HG03066 (cell line): ENCODE results near the gene CEP78.

Experiments used
- ATAC-seq: cut with Tn5 transposase; IDR thresholded peaks from one replicate; pipeline ENCODE4 v1.9.1; 2021; ENCODE audit warnings: low read depth; ENCODE audit not compliant: unreplicated experiment

Gene CEP78

DNA sequence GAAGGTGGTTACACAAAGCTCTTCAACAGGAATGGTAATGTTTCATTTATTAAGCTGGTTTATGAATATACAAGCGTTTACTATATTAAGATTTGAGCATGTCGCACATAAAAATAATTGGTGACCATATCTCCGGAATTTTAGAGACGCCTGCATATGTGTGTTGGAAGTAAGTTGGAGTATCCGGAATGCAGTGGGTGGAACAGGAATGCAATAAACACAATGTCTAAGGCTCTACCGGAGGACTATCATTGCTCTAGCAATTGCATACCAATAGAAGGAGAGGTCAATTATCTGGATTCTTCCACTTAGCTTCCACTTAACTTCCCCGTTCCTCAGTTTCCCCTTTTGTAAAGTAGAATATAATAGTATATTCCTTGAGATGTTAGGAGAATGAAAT, 1.1 kb upstream of the CEP78 start:
- ATAC-seq: no peak

DNA sequence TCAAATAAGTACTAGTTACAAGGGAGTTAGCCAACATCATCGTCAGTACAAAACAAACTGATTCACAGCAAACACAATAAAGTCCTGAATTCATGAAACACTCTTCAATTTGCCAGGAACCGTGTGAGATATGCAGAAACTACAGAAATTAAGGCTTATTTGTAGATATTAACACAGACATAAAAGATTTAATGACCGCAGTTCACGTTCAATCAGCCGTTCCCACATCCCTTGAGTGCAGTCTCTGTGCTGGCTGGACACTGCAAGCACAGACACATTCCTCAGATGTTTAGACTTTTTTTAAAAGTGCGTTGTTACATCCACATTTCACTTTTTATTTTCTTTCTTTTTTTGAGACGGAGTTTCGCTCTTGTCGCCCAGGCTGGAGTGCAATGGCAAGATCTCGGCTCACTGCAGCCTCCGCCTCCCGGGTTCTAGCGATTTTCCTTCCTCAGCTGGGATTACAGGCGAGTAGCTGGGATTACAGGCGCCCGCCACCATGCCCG, 566 bp upstream of the CEP78 start:
- ATAC-seq: no peak

DNA sequence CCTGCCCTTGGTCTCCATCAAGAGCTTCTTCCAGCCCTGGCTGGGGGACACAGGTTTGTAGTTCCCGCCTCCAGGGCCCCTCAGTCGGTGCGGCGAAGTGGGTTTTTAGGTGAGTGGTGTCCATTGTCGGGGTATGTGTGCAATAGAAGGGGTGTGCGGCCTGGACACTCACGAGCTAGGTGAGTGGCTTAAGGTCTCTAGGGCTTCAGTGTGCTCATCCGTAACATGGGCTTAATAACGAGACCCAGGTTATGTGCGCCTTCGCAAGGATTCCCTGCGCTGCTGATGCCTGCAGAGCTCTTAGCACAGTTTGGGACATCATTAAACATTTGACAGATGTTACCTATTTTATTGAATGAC, 656 bp downstream of the CEP78 start:
- ATAC-seq: peak; percentile 26

DNA sequence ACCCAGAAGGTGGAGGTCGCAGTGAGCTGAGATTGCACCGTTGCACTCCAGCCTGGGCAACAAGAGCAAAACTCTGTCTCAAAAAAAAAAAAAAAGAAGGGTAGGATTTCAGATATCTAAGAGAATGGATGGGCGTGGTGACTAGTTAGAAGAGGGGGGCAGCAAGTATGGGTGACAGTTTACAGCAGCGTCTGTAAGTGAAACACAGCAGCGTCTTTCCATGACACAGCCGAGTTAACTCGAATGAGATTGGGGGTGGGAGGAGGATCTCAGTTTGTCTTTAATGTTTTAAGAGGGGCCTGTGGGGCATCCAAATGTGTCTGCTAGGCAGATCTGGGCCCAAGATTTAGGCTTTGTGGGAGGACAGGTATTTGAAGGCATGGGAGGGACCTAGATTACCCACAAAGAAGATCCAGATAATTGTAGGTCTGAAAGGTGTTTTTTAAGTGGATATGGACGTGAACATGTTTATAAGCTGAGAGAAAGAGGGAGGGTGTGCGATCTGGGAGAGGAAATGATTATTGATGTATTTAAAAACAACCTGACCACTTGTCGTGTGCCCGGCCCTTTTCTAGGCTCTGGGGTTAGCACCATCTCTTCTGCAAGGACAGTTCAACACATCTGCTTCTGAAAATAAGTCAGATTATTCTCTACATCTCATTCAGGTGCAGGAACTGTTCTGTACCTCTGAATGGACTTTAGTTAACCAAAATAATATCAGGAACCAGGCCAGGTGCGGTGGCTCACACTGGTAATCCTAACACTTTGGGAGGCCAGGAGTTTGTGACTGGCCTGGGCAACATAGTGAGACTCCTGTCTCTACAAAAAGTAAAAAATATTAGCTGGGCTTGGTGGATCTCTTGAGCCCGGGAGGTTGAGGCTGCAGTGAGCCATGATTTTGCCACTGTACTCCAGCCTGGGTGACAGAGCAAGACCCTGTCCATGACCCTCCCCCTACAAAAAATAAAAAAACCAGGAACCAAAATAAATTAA, 2.5 kb downstream of the CEP78 start:
- ATAC-seq: no peak

DNA sequence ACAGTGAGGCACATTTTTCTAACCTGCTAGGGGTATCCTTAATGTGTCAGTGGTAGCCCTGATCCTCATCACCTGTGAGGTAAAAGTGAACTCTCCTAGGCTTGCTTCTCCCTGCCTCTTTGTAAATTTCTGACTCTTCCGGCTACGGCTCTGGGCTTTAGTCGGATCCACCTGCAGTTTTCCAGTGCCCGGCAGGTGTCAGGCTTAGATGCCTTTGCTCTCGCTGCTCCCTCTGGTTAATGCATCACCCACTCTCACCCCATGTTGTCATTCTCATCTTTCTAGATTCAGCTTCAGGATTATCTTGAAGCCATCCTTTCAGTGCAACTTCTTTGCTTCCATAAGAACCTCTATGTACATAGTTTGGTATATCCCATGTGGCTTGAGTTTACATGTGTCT, 3.6 kb downstream of the CEP78 start:
- no peak for ATAC-seq

DNA sequence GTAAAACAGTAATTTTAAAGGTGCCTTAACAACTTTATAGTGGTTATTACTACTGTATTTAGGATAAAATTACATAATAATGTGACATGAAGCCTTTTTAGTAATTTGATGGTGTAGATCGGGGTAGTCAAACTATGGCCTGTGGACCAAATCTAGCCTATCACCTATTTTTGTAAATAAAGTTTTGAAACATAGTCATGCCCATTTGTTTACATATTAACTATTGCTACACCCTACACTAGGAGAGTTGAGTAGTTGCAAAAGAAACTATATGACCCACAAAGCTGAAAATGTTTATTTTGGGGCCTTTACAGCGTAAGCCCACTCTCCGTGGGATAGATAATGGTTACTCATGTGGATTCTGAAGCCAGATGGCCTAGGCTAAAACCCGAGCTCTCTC, 6.2 kb downstream of the CEP78 start:
- ATAC-seq: no peak

DNA sequence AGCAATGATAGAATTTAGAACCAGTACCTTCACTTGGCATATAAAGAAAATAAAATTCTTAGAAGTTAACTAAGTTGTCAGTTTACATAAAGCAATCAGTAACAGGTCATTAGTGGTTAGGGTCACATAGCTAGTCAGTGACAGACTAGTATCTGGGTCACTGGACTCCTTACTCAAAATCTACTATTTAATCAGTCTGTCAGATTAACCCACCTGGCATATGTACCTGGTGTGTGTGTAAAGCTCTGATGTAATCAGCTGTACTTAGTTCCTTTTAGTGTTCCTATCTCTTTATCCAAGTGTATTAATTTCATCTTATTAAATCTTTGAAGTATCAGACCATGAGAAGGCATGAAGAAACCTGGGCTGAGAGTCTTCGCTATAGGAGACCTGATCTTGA, 7.3 kb downstream of the CEP78 start:
- ATAC-seq: no peak

DNA sequence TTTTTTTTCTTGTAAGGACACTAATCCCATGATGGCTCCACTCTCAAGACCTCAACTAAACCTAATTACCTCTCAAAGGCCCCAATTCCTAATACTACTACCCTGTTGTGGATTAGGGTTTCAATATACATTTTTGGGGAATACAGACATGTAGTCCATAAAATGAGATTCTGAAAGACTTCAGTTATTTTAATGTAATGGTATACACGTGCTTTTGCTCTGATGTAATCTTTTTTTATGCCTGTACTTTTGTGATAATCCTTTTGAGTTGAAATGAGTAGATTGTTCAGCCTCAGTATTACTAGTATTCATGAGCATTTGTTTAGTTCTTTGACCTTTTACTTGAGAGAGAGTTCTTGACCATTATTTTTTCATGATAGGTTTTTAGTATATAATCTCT, 9.5 kb downstream of the CEP78 start:
- no peak for ATAC-seq

DNA sequence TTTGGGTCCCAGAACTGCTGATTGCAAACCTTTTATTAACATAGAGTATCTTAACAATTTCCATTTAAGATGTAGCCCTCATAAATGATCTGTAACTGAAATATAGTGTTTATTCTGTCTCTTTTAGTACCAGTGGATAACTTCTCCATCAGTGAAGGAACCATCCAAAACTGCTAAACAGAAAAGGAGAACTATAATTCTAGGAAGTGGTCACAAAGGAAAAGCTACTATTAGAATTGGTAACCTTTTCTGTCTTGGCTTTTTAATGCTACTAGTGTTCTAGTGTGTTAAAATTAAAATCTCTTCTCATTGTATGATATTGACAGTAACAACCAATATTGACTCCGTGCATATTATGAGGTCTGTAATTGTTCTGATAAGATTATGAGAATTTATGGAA, 12.8 kb downstream of the CEP78 start:
- no peak for ATAC-seq

DNA sequence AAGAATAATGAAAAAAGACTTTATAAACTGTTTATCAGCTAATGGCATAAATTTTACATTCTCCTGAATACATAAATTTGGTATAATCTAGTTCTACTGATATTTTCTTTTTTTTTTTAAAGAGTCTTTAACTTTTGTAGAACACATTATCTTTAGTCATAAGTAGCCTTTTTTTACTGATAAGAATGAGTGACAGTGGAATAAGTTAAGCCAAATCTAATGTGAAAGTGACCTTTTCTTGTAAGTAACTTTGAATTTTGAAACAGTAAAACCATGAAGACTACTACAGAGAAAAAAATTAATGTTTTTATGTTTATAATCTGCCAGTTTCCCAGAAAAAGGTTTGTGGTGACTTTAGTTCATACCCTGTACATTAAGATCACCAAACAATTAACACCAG, 13.7 kb downstream of the CEP78 start:
- no peak for ATAC-seq

DNA sequence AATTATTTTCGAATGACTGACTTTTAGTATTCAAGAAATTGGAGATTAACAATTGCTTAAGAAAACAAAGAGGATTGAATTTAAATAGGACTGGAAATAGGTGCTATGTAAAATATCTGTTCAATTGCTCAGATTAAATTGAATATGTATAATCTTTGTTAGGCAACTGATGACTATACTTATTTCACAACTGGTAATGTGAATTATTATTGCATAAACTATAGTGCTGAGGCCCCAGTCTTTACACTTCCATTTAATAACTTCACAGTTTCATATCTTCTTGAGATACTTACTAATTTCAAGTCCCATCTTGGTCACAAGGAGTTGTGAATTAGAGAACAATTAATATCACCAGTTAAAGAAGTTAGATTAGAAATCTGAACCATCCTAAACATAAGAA, 16.7 kb downstream of the CEP78 start:
- ATAC-seq: no peak

DNA sequence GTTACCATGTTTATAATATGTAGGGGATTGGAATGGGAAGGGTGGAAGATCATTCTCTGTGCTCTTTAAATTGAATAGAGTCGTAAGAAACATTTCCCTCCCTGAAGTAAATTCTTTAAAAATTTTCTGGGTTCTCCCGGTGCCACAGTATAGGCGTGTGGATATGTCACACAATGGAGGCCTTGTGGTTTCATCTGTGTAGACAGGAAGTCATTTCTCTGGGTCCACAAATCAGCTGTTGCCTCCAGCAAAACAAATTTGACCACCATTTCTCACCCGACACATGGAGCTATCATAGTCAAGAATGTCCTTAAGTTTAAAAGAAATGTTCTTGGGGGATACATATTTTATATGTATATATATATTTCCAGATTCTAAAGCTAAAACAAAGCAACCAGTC, 17.4 kb downstream of the CEP78 start:
- no peak for ATAC-seq

DNA sequence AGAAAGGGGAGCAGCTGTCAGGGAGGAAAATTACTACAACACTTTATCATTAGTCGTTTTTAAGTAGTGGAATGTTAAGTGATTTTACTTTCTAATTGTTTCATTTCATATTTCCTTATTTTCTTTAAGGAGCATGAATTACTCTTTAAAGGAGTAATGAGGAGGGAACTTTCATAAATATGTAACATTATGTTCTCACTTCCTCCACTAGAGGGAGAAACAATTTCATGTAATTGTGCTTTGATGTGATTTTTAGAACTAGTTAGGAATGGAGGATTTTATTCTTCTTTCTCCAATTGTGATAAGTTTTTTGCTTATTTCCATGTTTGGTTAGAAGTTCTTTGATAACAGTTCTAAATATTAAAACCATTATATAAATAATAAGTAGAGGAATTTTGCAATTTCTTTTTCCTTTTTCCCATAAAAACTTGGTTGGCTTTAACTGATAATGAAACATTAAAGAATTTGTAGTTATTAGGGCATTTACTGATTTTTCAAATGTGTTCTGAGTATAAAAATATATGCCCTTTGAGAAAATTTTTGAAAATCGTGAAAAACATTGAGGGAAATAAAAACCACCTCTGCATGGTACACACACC, 25.6 kb downstream of the CEP78 start:
- ATAC-seq: no peak

DNA sequence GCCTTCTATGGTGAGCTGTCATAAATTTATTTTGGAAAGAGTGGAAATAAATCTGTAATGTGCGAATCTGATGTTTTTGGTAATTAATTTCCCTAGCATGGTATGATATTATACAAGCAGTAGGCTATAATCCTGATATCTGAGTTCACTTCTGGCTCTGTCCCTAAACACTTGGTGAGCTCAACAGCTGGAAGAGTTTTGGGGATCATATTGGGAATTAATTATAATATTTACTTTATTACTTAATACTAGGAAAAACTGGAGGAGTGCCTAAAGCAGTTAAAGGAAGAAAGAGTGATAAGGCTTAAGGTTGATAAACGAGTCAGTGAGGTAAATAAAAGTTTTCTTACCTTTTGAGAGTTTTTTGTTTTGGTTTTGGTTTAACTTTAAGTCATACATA, 26.8 kb downstream of the CEP78 start:
- ATAC-seq: no peak

DNA sequence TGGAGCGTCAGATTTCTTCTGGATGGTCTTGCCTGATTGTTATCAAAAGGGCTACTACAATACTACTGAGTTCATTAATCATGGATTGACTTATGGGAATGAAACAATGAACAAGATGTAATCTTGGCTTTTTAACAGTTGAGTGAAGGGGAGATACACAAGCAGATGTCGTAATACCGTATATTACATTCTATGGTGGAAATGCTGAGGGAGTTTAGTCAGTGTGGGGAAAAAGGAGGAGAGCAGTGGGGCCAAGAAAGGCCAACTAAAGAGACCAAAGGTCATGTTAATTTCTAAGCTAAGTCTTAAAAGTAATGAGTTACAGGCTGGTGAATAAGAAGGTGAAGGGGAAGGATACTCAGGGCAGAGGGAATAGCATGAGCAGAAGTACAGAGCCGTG, 32.0 kb downstream of the CEP78 start:
- no peak for ATAC-seq

DNA sequence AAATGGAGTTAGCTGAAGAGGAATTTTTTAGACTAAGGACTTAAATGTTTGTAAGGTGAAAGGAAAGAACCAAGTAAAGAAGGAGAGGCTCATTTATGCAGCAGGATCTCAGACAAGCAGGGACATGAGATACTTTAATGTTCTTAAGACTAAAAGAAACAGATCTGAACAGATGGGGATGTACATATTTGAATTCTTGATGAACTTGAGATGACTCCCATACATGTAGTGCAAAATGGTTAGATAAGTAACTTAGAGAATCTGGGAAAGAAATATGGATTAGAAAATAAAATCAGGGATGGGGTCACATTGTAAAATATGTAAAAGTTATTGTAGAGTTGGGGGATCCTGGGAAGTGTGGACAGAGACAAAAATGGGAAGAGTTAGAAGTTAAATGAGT, 33.9 kb downstream of the CEP78 start:
- ATAC-seq: no peak

DNA sequence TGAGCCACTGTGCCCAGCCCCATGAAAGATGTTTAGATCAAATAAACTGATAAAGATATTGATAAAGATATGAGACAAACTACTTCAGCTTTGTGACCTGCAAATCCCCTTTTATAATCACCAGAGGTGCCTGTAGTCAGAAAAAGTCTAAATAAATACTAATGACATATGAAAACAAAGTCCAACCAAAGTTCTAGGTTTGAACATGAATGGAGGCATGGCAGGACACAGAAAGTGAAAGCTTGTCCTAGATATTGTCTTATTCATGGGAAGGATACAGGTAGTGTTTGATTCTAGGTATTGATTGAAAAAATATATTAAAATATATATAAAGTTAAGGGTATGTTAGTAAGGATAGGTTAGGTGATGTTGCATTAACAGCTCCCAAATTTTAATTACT, 36.4 kb downstream of the CEP78 start:
- ATAC-seq: no peak

DNA sequence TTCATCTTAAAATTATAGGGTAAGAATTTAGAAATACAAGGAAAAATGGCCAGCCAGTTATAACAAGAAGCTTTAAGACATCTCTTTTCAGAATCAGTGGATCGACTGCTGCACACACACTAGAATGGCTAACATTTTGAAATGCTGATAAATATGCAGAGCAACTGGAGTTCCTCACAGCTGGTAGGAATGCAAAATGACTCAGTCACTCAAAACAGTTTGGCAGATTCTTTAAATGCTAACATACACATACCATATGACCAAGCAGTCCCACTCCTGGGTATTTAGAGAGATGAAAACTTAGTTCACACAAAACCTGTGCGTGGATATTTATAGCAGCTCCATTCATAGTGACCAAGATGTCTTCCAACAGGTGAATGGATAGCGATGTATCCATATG, 37.9 kb downstream of the CEP78 start:
- ATAC-seq: no peak

DNA sequence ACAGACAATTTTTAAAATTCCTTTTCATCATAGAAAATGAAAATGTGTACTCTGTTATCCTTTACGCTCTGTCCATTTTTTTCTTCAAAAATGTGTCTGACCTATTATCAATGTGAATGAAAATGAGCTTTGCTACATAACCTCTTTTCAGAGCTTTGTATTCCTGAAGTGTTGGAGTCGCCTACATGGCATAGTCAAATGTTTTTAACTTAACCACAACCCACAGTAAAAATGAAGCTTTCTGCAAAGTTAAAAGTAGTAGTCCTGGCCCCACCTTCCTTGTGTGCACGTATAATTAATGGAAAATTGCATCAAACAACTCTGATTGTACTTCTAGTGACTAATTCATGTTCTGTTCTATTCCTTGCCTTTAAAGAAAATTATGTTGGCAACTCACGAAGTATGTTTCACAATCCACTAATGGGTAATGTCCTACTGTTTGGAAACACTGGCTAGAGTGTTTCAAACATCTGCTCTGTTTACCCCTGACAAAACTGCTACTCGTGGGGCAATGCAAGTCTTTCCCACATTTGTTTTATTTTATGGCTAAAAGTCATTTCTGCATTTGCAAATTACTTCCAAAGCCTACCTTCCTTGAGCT, 42.4 kb downstream of the CEP78 start:
- no peak for ATAC-seq

DNA sequence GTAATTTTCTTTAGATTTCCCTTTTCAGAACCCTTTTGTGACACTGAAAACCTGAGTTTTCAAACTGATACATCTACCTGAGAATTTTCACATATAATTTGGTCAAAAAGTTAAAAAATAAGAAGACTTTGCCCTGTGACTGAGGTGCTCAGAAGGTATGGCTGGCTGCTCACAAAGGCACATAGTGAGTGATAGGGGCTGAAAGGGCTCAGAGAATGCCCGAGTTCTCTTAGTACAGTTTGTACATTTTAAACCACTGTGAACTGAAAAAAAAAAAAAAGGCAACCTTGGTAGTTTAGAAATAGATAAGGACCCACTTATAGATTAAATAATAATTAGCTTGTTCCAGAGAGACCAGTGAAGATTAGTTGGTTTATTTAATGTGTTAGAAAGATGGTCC, 42.9 kb downstream of the CEP78 start:
- ATAC-seq: no peak

DNA sequence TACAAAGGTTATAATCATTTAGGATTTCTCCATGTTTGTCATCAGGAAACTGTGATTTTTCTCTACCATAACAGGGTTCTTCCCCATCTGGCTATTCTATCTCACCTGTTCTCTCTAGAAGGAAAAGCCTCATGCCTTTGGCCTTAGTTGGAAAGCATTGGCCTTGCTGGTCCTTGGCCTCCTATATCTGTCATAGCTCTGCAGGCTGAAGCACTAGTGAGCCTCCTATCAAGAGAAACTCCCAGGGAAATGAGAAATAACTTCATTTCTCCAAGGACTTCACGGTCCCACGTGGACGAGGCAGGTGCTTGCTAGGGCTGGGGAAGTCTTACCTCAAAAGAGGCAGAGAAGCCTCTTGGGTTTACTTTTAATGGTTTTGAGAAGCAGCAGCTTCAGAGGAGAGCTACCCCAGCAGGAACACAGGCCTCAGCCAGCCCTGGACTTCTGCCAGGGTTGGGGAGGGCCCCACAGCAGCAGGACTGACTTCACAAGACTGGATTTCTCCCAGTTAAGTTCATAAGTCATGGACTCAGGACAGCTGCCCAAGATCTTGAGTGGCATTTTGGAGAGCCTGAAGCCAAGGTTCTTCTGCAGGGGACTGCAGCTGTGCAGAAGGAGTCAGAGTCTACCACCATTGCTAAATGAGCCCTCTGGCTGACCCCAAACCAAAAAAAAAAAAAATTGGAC, 45.2 kb downstream of the CEP78 start:
- no peak for ATAC-seq
